IMR-90 (cell line): ENCODE data around the gene SULT1B1.

Experiments used
- BHLHE40 ChIP-seq: fragments of 150-350 bp; IDR thresholded peaks from 2 replicates; pipeline ENCODE4 v1.6.1; 2016; ENCODE audit warnings: mild to moderate bottlenecking, low read depth, low read length
- FOS ChIP-seq: fragments of 150-350 bp; IDR thresholded peaks from 2 replicates; pipeline ENCODE4 v1.6.1; 2016; ENCODE audit warnings: low read depth, low read length
- POLR2A ChIP-seq: IDR thresholded peaks from 2 replicates; pipeline ENCODE4 v1.6.1; 2012; ENCODE audit warnings: mild to moderate bottlenecking, low read depth, low read length
- RAD21 ChIP-seq: IDR thresholded peaks from 2 replicates; pipeline ENCODE4 v1.6.1; 2012; ENCODE audit warnings: low read length, improper control_type of control experiment
- RCOR1 ChIP-seq: IDR thresholded peaks from 2 replicates; pipeline ENCODE4 v1.6.1; 2012; ENCODE audit warnings: mild to moderate bottlenecking, low read length, improper control_type of control experiment; ENCODE audit not compliant: insufficient replicate concordance
- RFX5 ChIP-seq: IDR thresholded peaks from 2 replicates; pipeline ENCODE4 v1.8.0; 2012; ENCODE audit warnings: low read depth, mild to moderate bottlenecking, low read length, moderate library complexity
- SMC3 ChIP-seq: fragments of 150-350 bp; IDR thresholded peaks from 2 replicates; pipeline ENCODE4 v1.6.1; 2016; ENCODE audit warnings: low read depth, mild to moderate bottlenecking, antibody characterized with exemption, low read length, moderate library complexity
- TF ChIP-seq, protein P1 (sequence below): conservative IDR thresholded peaks from 2 replicates; pipeline ENCODE4 v1.5.1; 2012; ENCODE audit warnings: mild to moderate bottlenecking, low read depth, low read length, improper control_type of control experiment
- TF ChIP-seq, protein P2 (sequence below): fragments of 150-350 bp; IDR thresholded peaks from 2 replicates; pipeline ENCODE4 v1.6.1; 2017; ENCODE audit warnings: mild to moderate bottlenecking, antibody characterized with exemption, low read length, low read depth
- TF ChIP-seq, protein P3 (sequence below): fragments of 150-350 bp; IDR thresholded peaks from 2 replicates; pipeline ENCODE4 v1.6.1; 2016; ENCODE audit warnings: low read depth, mild to moderate bottlenecking, low read length, moderate library complexity, borderline replicate concordance

DNA sequence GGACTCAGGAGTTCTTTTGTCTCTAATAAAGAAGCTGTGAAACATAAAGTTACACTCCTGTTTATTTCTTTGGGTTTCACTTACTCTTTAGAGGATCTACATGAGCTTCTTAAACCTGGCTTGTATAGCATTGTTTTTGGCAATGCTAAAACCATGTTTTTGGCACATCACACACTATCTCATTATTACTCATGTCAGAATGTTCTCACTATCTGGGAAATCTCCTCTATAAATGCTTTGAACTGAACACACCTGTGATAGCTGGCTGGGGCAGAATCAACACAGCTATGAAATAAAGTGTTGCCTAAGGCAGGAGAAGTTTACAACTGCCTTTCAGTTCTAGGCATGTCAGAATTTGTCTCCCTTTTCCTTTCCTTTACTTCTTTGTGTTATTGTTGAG, 52.6 kb downstream of the SULT1B1 start:
- TF ChIP-seq RCOR1 (no peak), RAD21 (no peak), SMC3 (no peak), RFX5 (no peak), BHLHE40 (no peak), POLR2A (no peak), FOS (no peak)
- TF ChIP-seq, protein P1, sequence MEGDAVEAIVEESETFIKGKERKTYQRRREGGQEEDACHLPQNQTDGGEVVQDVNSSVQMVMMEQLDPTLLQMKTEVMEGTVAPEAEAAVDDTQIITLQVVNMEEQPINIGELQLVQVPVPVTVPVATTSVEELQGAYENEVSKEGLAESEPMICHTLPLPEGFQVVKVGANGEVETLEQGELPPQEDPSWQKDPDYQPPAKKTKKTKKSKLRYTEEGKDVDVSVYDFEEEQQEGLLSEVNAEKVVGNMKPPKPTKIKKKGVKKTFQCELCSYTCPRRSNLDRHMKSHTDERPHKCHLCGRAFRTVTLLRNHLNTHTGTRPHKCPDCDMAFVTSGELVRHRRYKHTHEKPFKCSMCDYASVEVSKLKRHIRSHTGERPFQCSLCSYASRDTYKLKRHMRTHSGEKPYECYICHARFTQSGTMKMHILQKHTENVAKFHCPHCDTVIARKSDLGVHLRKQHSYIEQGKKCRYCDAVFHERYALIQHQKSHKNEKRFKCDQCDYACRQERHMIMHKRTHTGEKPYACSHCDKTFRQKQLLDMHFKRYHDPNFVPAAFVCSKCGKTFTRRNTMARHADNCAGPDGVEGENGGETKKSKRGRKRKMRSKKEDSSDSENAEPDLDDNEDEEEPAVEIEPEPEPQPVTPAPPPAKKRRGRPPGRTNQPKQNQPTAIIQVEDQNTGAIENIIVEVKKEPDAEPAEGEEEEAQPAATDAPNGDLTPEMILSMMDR: no peak
- TF ChIP-seq, protein P2, sequence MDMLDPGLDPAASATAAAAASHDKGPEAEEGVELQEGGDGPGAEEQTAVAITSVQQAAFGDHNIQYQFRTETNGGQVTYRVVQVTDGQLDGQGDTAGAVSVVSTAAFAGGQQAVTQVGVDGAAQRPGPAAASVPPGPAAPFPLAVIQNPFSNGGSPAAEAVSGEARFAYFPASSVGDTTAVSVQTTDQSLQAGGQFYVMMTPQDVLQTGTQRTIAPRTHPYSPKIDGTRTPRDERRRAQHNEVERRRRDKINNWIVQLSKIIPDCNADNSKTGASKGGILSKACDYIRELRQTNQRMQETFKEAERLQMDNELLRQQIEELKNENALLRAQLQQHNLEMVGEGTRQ: no peak
- TF ChIP-seq, protein P3, sequence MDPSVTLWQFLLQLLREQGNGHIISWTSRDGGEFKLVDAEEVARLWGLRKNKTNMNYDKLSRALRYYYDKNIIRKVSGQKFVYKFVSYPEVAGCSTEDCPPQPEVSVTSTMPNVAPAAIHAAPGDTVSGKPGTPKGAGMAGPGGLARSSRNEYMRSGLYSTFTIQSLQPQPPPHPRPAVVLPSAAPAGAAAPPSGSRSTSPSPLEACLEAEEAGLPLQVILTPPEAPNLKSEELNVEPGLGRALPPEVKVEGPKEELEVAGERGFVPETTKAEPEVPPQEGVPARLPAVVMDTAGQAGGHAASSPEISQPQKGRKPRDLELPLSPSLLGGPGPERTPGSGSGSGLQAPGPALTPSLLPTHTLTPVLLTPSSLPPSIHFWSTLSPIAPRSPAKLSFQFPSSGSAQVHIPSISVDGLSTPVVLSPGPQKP: no peak
